Bronchial epithelial cell (primary cell): ENCODE data around the gene GLS. TPM values are rescaled to one million over a fixed set of nuclear protein-coding genes. Genes with fewer than 3 reads are reported as not detected.

ENCODE experiments used
- DNase-seq: peaks from one replicate; pipeline ENCODE4 v3.0.0-alpha.2; 2010; ENCODE audit warnings: low read depth
- FAIRE-seq: peaks from 2 replicates; lab custom pipeline; 2011; peaks lifted over from hg19 to GRCh38; lab: Jason Lieb, UNC
- H3K27me3 ChIP-seq: 2 replicates; pipeline ENCODE4 v1.5.1; 2011; ENCODE audit warnings: low read length; ENCODE audit not compliant: control insufficient read depth, insufficient read depth
- H3K36me3 ChIP-seq: 2 replicates; pipeline ENCODE4 v1.5.1; 2011; ENCODE audit warnings: low read length; ENCODE audit not compliant: control insufficient read depth, insufficient read depth
- H3K4me3 ChIP-seq: 2 replicates; pipeline ENCODE4 v1.5.1; 2011; ENCODE audit warnings: mild to moderate bottlenecking, low read depth, low read length, control low read depth
- total RNA-seq: library from RNA; depleted of rRNA; stranded (reverse); fragments of >200 nt; gene quantifications from 2 replicates; pipeline ENCODE4 v1.2.1, GENCODE V29; 2014
- TF ChIP-seq, protein P1 (sequence below): IDR thresholded peaks from 2 replicates; pipeline ENCODE4 v1.5.1; 2011; ENCODE audit warnings: mild to moderate bottlenecking, moderate library complexity, low read length, control low read depth, inconsistent platforms; ENCODE audit not compliant: insufficient read depth, severe bottlenecking

GLS gene
- total RNA-seq, 1 donor from 2014 or later: 103 TPM

DNA sequence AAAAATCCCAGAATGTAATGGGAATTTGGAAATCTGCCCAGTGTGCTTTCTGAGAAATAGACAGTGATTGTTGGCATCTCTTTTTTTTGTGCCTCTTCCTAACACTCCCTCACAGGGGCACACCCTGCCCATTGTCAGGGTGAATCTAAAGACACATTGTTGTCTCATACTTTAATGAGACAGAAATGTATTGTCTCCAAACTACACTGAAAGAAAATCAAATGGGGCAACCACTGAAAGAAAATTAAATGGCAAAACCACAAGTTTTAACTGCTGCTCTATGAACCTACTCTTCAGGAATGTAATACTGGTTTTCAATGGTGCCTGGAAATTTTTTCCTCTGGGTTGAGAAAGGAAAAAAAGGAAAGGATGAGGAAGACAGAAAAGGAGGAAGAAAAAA lies 43.2 kb upstream of the GLS start:
- Histone ChIP-seq H3K4me3 (no peak overlapping the region), H3K36me3 (no peaks in the 10 kb centered on the region), H3K27me3 (no peaks in the 10 kb centered on the region)
- TF ChIP-seq, protein P1, sequence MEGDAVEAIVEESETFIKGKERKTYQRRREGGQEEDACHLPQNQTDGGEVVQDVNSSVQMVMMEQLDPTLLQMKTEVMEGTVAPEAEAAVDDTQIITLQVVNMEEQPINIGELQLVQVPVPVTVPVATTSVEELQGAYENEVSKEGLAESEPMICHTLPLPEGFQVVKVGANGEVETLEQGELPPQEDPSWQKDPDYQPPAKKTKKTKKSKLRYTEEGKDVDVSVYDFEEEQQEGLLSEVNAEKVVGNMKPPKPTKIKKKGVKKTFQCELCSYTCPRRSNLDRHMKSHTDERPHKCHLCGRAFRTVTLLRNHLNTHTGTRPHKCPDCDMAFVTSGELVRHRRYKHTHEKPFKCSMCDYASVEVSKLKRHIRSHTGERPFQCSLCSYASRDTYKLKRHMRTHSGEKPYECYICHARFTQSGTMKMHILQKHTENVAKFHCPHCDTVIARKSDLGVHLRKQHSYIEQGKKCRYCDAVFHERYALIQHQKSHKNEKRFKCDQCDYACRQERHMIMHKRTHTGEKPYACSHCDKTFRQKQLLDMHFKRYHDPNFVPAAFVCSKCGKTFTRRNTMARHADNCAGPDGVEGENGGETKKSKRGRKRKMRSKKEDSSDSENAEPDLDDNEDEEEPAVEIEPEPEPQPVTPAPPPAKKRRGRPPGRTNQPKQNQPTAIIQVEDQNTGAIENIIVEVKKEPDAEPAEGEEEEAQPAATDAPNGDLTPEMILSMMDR: no peak
- FAIRE-seq (no peak), DNase-seq (peak; percentile 48)

DNA sequence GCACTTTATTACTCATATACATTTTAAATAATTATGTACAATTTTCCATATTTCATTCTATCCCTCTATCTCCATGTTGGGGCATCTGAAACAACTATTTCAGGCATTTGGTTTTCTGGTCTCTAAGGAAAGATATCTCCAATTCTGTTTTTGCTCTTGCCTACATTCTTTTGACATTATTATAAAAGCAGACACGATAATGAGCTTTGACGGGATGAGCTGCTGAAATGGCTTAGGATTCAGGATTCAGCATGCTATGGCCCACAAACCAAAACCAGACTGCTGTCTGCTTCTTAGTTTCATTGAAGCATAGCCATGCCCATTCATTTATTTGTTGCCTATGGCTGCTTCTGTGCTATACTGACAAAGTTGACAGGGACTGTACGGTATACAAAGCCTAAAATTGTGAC lies 42.7 kb upstream of the GLS start:
- TF ChIP-seq, protein P1: no peak
- DNase-seq: no peak
- no peaks in the 10 kb centered on the region for H3K36me3 ChIP-seq
- no peaks in the 10 kb centered on the region for H3K27me3 ChIP-seq
- no peak for FAIRE-seq
- H3K4me3 ChIP-seq: no peak overlapping the region

DNA sequence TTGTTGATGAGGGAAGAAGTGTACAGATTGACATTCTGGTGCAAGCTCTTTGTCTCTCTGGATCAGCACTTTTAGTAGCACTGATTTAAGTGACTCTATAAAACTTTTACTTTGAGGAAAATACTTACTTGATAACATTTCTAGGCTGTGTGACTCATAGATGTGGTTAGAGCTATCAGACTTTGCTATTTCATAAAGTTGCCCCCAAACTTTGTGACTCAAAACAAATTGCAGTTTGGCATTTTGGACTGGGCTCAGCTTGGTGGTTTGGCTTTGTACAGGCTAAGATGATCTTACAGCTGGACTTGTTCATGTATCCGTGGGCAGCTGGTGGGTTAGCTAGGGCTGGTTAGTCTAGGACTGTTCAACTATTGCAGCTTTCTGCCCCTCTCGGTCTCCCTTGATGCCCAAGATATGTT lies 42.1 kb upstream of the GLS start:
- DNase-seq (peak; percentile 75), FAIRE-seq (no peak)
- no peak overlapping the region for H3K4me3 ChIP-seq
- no peaks in the 10 kb centered on the region for H3K36me3 ChIP-seq
- no peaks in the 10 kb centered on the region for H3K27me3 ChIP-seq
- TF ChIP-seq, protein P1: no peak

DNA sequence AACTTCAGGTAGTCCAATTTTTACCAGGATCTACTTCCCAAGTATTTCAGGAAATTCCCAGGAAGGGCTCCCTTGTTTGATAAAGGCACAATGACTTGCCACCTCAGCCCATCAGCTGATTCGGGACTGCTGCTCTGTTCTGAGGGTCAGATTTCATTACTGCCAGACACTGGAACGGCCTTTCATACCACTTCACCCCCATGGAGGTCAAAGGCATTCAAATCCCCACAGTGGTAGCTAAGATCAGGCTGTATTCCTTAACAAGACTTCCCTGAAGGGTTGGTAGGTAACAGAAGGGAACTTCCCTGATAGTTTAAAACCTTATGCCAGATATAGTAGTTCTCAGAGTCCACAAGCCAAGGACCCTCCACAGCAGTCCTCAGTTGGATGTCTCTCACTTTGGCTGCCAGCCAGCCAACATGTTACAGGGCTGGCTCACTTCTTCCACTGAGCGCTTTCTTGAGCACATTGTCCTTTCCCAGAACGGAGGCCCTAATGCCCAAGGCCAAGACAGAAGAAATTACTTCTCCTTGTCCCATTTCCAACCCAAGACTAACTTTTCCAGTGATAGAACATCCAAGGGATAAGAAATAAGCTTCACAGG lies 40.0 kb upstream of the GLS start:
- H3K4me3 ChIP-seq: no peak overlapping the region
- FAIRE-seq: no peak
- TF ChIP-seq, protein P1: no peak
- no peaks in the 10 kb centered on the region for H3K36me3 ChIP-seq
- H3K27me3 ChIP-seq: no peaks in the 10 kb centered on the region
- no peak for DNase-seq

DNA sequence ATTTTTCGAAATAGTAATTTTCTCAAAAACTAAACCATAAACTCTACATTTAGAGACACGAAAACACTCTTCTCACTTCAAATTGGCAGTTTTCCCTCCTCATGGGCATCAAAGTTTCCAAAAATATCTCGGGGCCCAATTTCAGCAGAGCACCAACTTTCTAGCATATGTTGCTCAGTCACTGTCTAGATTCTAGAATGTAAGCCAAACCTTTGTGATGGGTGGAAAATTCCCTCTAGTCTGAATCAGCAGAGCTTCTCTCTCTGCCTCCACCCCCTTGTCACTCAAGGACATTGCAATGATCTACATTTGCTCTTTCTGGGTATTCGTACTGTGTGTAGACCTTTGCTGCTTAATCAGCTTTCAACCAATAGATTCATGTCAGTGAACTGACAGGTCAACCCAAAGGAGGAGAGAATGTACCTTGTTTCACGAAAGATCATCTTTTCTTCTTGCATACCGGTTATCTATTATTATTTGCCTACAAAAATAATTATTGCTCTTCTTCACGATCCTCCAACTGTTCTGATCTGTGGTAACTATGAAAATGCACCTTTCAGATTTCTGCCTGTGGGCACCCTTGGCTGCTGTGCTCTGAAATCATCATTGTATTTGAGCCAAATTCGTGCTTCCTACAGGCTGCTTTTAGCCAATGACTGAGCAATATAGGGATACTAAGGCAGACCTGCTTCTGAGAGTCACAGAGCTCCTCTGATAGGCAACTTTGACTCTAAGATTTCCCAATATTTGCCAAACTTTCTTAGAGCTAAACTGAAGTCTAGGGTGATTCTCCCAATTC lies 38.7 kb upstream of the GLS start:
- TF ChIP-seq, protein P1: no peak
- Histone ChIP-seq H3K36me3 (no peaks in the 10 kb centered on the region), H3K4me3 (no peak overlapping the region), H3K27me3 (no peaks in the 10 kb centered on the region)
- peak; percentile 43 for DNase-seq
- no peak for FAIRE-seq
